HEK293 (cell line): Measurements from ENCODE around the gene ADAM8.
A peak's percentile ranks its signal among the peaks of the same experiment; 100 is the strongest.

Source experiments
- CTCF ChIA-PET: fragments of 350-600 bp; formaldehyde crosslinking; extraction: SDS; loops from one replicate; lab custom pipeline; 2021; ENCODE audit warnings: antibody characterized with exemption; lab: Yijun Ruan, JAX
- POLR2A ChIA-PET: fragments of 300-600 bp; formaldehyde crosslinking; extraction: SDS; loops from one replicate; lab custom pipeline; 2020; ENCODE audit warnings: antibody characterized with exemption, inconsistent platforms; lab: Yijun Ruan, JAX
- H3K27ac ChIP-seq: fragments of 200-500 bp; sonication (Bioruptor generic); 2 replicates; pipeline ENCODE4 v1.5.1; 2014; ENCODE audit warnings: low read depth, low read length, control low read depth, inconsistent platforms; ENCODE audit errors: extremely low read depth
- H3K36me3 ChIP-seq, 2 experiments: fragments of 200-500 bp in 1 of 2; sonication (Bioruptor generic) in 1 of 2; 1 replicate in 1 of 2; 2 replicates in 1 of 2; pipeline ENCODE4 v1.5.1; 2014 to 2017; ENCODE audit warnings: inconsistent platforms in 2 of 2, low read length in 2 of 2; ENCODE audit not compliant: control insufficient read depth in 2 of 2, insufficient read depth in 1 of 2
- H3K4me1 ChIP-seq: fragments of 200-500 bp; sonication (Bioruptor generic); 2 replicates; pipeline ENCODE4 v1.5.1; 2014; ENCODE audit warnings: mild to moderate bottlenecking, low read length, inconsistent platforms; ENCODE audit not compliant: control insufficient read depth, insufficient read depth
- H3K4me3 ChIP-seq: 2 replicates; pipeline ENCODE4 v1.5.1; 2011; ENCODE audit warnings: low read depth, mild to moderate bottlenecking, control low read depth, low read length, moderate library complexity
- H3K9me3 ChIP-seq: fragments of 200-500 bp; sonication (Bioruptor generic); 2 replicates; pipeline ENCODE4 v1.5.1; 2014; ENCODE audit warnings: low read depth, low read length, inconsistent platforms; ENCODE audit not compliant: control insufficient read depth, insufficient read depth
- BCL6B ChIP-seq: fragments of 450-650 bp; formaldehyde crosslinking; IDR thresholded peaks from 2 replicates; pipeline ENCODE4 v1.5.1; 2017; ENCODE audit warnings: missing biosample characterization, missing genetic modification characterization
- HIC1 ChIP-seq: fragments of 450-650 bp; formaldehyde crosslinking; IDR thresholded peaks from 2 replicates; pipeline ENCODE4 v1.5.1; 2016; ENCODE audit warnings: missing biosample characterization, missing genetic modification characterization
- KLF10 ChIP-seq: fragments of 450-650 bp; IDR thresholded peaks from 2 replicates; pipeline ENCODE4 v1.5.1; 2018; ENCODE audit warnings: missing biosample characterization, mild to moderate bottlenecking, missing genetic modification characterization
- KLF8 ChIP-seq: fragments of 450-650 bp; formaldehyde crosslinking; IDR thresholded peaks from 2 replicates; pipeline ENCODE4 v1.5.1; 2016; ENCODE audit warnings: missing biosample characterization, missing genetic modification characterization
- MEIS1 ChIP-seq: sonication (generic); formaldehyde crosslinking; IDR thresholded peaks from 2 replicates; pipeline ENCODE4 v1.8.1; 2022; ENCODE audit warnings: missing genetic modification reagents, mild to moderate bottlenecking, borderline replicate concordance
- MYNN ChIP-seq: fragments of 450-650 bp; formaldehyde crosslinking; IDR thresholded peaks from 2 replicates; pipeline ENCODE4 v1.5.1; 2016; ENCODE audit warnings: missing biosample characterization, missing genetic modification characterization, borderline replicate concordance
- SP2 ChIP-seq: fragments of 450-650 bp; formaldehyde crosslinking; IDR thresholded peaks from 2 replicates; pipeline ENCODE4 v1.5.1; 2016; ENCODE audit warnings: missing biosample characterization, missing genetic modification characterization
- SP3 ChIP-seq: fragments of 450-650 bp; formaldehyde crosslinking; IDR thresholded peaks from 2 replicates; pipeline ENCODE4 v1.5.1; 2016; ENCODE audit warnings: missing biosample characterization, missing genetic modification characterization
- ZFHX2 ChIP-seq: fragments of 450-650 bp; formaldehyde crosslinking; conservative IDR thresholded peaks from 2 replicates; pipeline ENCODE4 v1.5.1; 2016; ENCODE audit warnings: missing biosample characterization, missing genetic modification characterization
- ZFP37 ChIP-seq: fragments of 450-650 bp; formaldehyde crosslinking; IDR thresholded peaks from 2 replicates; pipeline ENCODE4 v1.5.1; 2016; ENCODE audit warnings: missing biosample characterization, missing genetic modification characterization
- ZFP41 ChIP-seq: fragments of 450-650 bp; formaldehyde crosslinking; IDR thresholded peaks from 2 replicates; pipeline ENCODE4 v1.5.1; 2016; ENCODE audit warnings: missing biosample characterization, missing genetic modification characterization, borderline replicate concordance
- ZNF248 ChIP-seq: fragments of 450-650 bp; formaldehyde crosslinking; IDR thresholded peaks from 2 replicates; pipeline ENCODE4 v1.5.1; 2017; ENCODE audit warnings: missing biosample characterization, missing genetic modification characterization
- ZNF280C ChIP-seq: fragments of 450-650 bp; formaldehyde crosslinking; IDR thresholded peaks from 2 replicates; pipeline ENCODE4 v1.5.1; 2016; ENCODE audit warnings: missing biosample characterization, missing genetic modification characterization
- ZNF398 ChIP-seq: fragments of 450-650 bp; formaldehyde crosslinking; IDR thresholded peaks from 2 replicates; pipeline ENCODE4 v1.5.1; 2017; ENCODE audit warnings: missing biosample characterization, missing genetic modification characterization
- ZNF423 ChIP-seq: fragments of 450-650 bp; formaldehyde crosslinking; IDR thresholded peaks from 2 replicates; pipeline ENCODE4 v1.5.1; 2016; ENCODE audit warnings: missing biosample characterization, missing genetic modification characterization
- ZNF571 ChIP-seq: fragments of 450-650 bp; formaldehyde crosslinking; IDR thresholded peaks from 2 replicates; pipeline ENCODE4 v1.5.0; 2017; ENCODE audit warnings: missing biosample characterization, missing genetic modification characterization
- ZNF621 ChIP-seq: fragments of 450-650 bp; formaldehyde crosslinking; IDR thresholded peaks from 2 replicates; pipeline ENCODE4 v1.5.1; 2017; ENCODE audit warnings: missing biosample characterization, missing genetic modification characterization
- ZNF791 ChIP-seq: fragments of 450-650 bp; formaldehyde crosslinking; IDR thresholded peaks from 2 replicates; pipeline ENCODE4 v1.5.1; 2016; ENCODE audit warnings: missing biosample characterization, missing genetic modification characterization
- TF ChIP-seq, protein P1 (sequence below): fragments of 450-650 bp; IDR thresholded peaks from 2 replicates; pipeline ENCODE4 v1.5.1; 2018; ENCODE audit warnings: missing biosample characterization, mild to moderate bottlenecking, missing genetic modification characterization

The ADAM8 gene

GRCh38 chr10:133230387-133231195 lies 46.1 kb downstream of the ADAM8 start (continued):
- TF ChIP-seq BCL6B (no peak), KLF10 (tag by site-specific recombination) (peak; percentile 40; the same call in 1 of the 2 replicates), ZNF791 (no peak), ZFHX2 (tag by site-specific recombination) (peak; percentile 42; the same call in 1 of the 2 replicates)

DNA sequence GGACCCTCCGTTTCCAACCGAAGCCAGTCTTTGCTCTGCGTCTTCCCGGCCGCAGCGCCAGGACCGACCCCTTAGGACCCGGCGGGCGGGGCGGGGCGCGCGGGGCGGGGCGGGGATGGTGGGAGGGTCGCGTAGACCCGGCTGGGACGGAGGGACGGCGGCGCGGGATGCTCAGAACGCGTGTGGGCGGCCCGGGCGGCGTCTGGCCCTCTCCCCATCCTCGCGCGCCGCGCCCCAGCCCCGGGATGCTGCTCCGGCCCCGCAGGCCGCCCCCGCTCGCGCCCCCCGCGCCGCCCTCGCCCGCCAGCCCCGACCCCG lies 46.7 kb downstream of the ADAM8 start, which contains the start of gene UTF1:
Gene UTF1, plus strand, starts transcription at position 174 of the 318 bp plus-strand sequence. Its CDS starts 72 bp downstream, at position 246.
- CTCF ChIA-PET, result no interaction called here
- TF ChIP-seq ZNF280C (no peak), SP3 (tag by site-specific recombination) (0 out of 2 replicates have a peak, but pooled peaks have one; percentile 20), MEIS1 (CRISPR knock-in tag) (no peak), ZNF423 (tag by site-specific recombination) (no peak)
- TF ChIP-seq, protein P1, sequence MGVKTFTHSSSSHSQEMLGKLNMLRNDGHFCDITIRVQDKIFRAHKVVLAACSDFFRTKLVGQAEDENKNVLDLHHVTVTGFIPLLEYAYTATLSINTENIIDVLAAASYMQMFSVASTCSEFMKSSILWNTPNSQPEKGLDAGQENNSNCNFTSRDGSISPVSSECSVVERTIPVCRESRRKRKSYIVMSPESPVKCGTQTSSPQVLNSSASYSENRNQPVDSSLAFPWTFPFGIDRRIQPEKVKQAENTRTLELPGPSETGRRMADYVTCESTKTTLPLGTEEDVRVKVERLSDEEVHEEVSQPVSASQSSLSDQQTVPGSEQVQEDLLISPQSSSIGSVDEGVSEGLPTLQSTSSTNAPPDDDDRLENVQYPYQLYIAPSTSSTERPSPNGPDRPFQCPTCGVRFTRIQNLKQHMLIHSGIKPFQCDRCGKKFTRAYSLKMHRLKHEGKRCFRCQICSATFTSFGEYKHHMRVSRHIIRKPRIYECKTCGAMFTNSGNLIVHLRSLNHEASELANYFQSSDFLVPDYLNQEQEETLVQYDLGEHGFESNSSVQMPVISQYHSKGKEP (tag by site-specific recombination), result no peak
- POLR2A ChIA-PET, result no interaction called here
- no peak within 1 kb of the TSS for H3K4me3 ChIP-seq
- H3K36me3 ChIP-seq, result no peaks in the 10 kb centered on the region
- no peaks in the 10 kb centered on the region for H3K9me3 ChIP-seq
- H3K4me1 ChIP-seq, result no peaks in the 10 kb centered on the region
- H3K27ac ChIP-seq, result peak within 1 kb of the TSS; percentile 46; the same call in 1 of the 2 replicates

GRCh38 chr10:133229265-133230043 lies 47.2 kb downstream of the ADAM8 start:
- POLR2A ChIA-PET, result no interaction called here
- Histone ChIP-seq H3K4me1 (no peaks in the 10 kb centered on the region), H3K36me3 (no peaks in the 10 kb centered on the region), H3K27ac (no peak overlapping the region)
- TF ChIP-seq ZNF571 (tag by site-specific recombination) (no peak), KLF8 (tag by site-specific recombination) (no peak), SP2 (tag by site-specific recombination) (peak; percentile 22; the same call in 1 of the 2 replicates)
- TF ChIP-seq, all 188 proteins: peak for 1
- no peaks in the 10 kb centered on the region for H3K9me3 ChIP-seq
- CTCF ChIA-PET, result no interaction called here
- H3K4me3 ChIP-seq, result no peak overlapping the region

DNA sequence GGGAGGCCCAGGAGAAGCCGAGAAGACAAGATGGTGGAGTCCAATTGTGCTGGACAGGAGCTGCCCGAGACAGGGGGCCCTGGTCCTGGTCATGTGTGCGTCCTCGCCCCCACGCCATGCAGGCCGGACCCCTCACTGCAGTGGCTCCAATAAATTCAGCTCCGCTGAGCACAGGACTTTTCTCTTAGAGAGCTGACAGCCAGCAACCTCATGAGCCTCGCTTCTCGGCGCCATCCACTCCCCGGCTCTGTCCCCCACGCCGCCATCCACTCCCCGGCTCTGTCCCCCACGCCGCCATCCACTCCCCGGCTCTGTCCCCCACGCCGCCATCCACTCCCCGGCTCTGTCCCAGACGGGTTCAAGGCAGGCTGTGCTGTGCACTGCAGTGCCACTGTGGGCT lies 49.4 kb downstream of the ADAM8 start:
- H3K27ac ChIP-seq, result no peak overlapping the region
- ChIA-PET CTCF (no interaction called here), POLR2A (no interaction called here)
- H3K9me3 ChIP-seq, result no peaks in the 10 kb centered on the region
- no peaks in the 10 kb centered on the region for H3K36me3 ChIP-seq
- no peak overlapping the region for H3K4me3 ChIP-seq
- H3K4me1 ChIP-seq, result no peaks in the 10 kb centered on the region
- TF ChIP-seq ZFP41 (tag by site-specific recombination) (no peak), MYNN (tag by site-specific recombination) (no peak), ZNF398 (tag by site-specific recombination) (no peak), HIC1 (tag by site-specific recombination) (no peak), ZFP37 (tag by site-specific recombination) (no peak), ZNF248 (tag by site-specific recombination) (no peak), ZNF621 (tag by site-specific recombination) (no peak)
